ENCODE results near the gene RC3H2.
A peak's percentile ranks its signal among the peaks of the same experiment; 100 is the strongest.
"Not testable (repeated sequence)": the region's sequence is repeated elsewhere in the genome, so short reads cannot be mapped to it uniquely, and the experiment has no call there.

The RC3H2 gene

GRCh38 chr9:122846371-122846940 lies 58.7 kb downstream of the RC3H2 start:
- no peak for DNase-seq (ENCODE audit: low spot score)

- no peak for DNase-seq (ENCODE audit: low spot score)
These were observed 60.0 kb downstream of the RC3H2 start for GRCh38 chr9:122845116-122845515.

GRCh38 chr9:122844137-122844536 lies 61.0 kb downstream of the RC3H2 start:
- no peak for DNase-seq (ENCODE audit: low spot score)

- DNase-seq (ENCODE audit: low spot score): no peak
These were observed 63.7 kb downstream of the RC3H2 start for GRCh38 chr9:122841501-122841900.

- not testable (repeated sequence) for DNase-seq (ENCODE audit: low spot score)
These were observed 66.7 kb downstream of the RC3H2 start for GRCh38 chr9:122838441-122838840.

GRCh38 chr9:122837266-122837850 lies 67.8 kb downstream of the RC3H2 start:
- no peak for DNase-seq (ENCODE audit: low spot score)

- no peak for DNase-seq (ENCODE audit: low spot score)
These were observed 69.8 kb downstream of the RC3H2 start for GRCh38 chr9:122835313-122835731.

- no peak for DNase-seq (ENCODE audit: low spot score)
These were observed 73.0 kb downstream of the RC3H2 start for GRCh38 chr9:122832194-122832593.

- DNase-seq (ENCODE audit: low spot score): not testable (repeated sequence)
These were observed 76.2 kb downstream of the RC3H2 start for GRCh38 chr9:122828965-122829284.

- no peak for DNase-seq (ENCODE audit: low spot score)
These were observed 77.4 kb downstream of the RC3H2 start for GRCh38 chr9:122827761-122828093.

- no peak for DNase-seq (ENCODE audit: low spot score)
These were observed 82.2 kb downstream of the RC3H2 start for GRCh38 chr9:122822938-122823337.

- DNase-seq (ENCODE audit: low spot score): no peak
These were observed 83.1 kb downstream of the RC3H2 start for GRCh38 chr9:122822056-122822455.

- DNase-seq (ENCODE audit: low spot score): no peak
These were observed 83.7 kb downstream of the RC3H2 start for GRCh38 chr9:122821278-122821943.

- no peak for DNase-seq (ENCODE audit: low spot score)
These were observed 84.7 kb downstream of the RC3H2 start for GRCh38 chr9:122820490-122820845.

GRCh38 chr9:122819791-122820489 lies 85.2 kb downstream of the RC3H2 start:
- DNase-seq (ENCODE audit: low spot score): no peak

- no peak for DNase-seq (ENCODE audit: low spot score)
These were observed 85.8 kb downstream of the RC3H2 start for GRCh38 chr9:122819326-122819725.

GRCh38 chr9:122816163-122816867 lies 88.8 kb downstream of the RC3H2 start:
- no peak for DNase-seq (ENCODE audit: low spot score)

GRCh38 chr9:122815544-122815943 lies 89.6 kb downstream of the RC3H2 start:
- no peak for DNase-seq (ENCODE audit: low spot score)

GRCh38 chr9:122814545-122814944 lies 90.6 kb downstream of the RC3H2 start:
- DNase-seq (ENCODE audit: low spot score): no peak

GRCh38 chr9:122812736-122813135 lies 92.4 kb downstream of the RC3H2 start:
- DNase-seq (ENCODE audit: low spot score): no peak

GRCh38 chr9:122810306-122810946 lies 94.7 kb downstream of the RC3H2 start:
- DNase-seq (ENCODE audit: low spot score): peak; percentile 77

- DNase-seq (ENCODE audit: low spot score): not testable (repeated sequence)
These were observed 95.9 kb downstream of the RC3H2 start for GRCh38 chr9:122809261-122809660.
